H1 (cell line): ENCODE results near the gene ZYG11B. TPM values are rescaled to one million over a fixed set of nuclear protein-coding genes. Genes with fewer than 3 reads are reported as not detected.

Experiments
- CTCF ChIA-PET: fragments of 300-600 bp; sonication (Branson Sonifier 250); formaldehyde crosslinking; loops from one replicate; lab custom pipeline; 2021; ENCODE audit not compliant: partially characterized antibody; lab: Charles Lee
- POLR2A ChIA-PET: fragments of 300-600 bp; sonication (Branson Sonifier 250); formaldehyde crosslinking; loops from one replicate; lab custom pipeline; 2021; ENCODE audit warnings: inconsistent platforms; ENCODE audit not compliant: partially characterized antibody; lab: Charles Lee
- DNase-seq, 2 experiments: peaks; one replicate each; pipeline versions ENCODE4 v3.0.0 to v3.0.0-alpha.2; 2010 to 2022; ENCODE audit warnings: low spot score in 2 of 2, low read depth in 1 of 2, mixed read lengths in 1 of 2
- FAIRE-seq: peaks from 2 replicates; lab custom pipeline; 2011; peaks lifted over from hg19 to GRCh38; lab: Jason Lieb, UNC
- H2AFZ ChIP-seq: 2 replicates; pipeline ENCODE4 v1.8.1; 2012; ENCODE audit warnings: low read length, inconsistent platforms
- H2AK5ac ChIP-seq: 2 replicates; pipeline ENCODE4 v1.6.1; 2013; ENCODE audit warnings: low read depth, low read length
- H2BK120ac ChIP-seq: replicated peaks from 2 replicates; pipeline ENCODE3; 2013; ENCODE audit warnings: low read depth, low read length, inconsistent platforms
- H2BK12ac ChIP-seq: 2 replicates; pipeline ENCODE4 v1.6.1; 2013; ENCODE audit warnings: low read depth, low read length
- H2BK15ac ChIP-seq: 2 replicates; pipeline ENCODE4 v1.6.1; 2013; ENCODE audit warnings: low read length
- H2BK20ac ChIP-seq: 2 replicates; pipeline ENCODE4 v1.6.1; 2013; ENCODE audit warnings: low read length
- H2BK5ac ChIP-seq: 2 replicates; pipeline ENCODE4 v1.6.1; 2013; ENCODE audit warnings: low read depth, low read length
- H3K14ac ChIP-seq: 2 replicates; pipeline ENCODE4 v1.6.1; 2013; ENCODE audit warnings: inconsistent platforms; ENCODE audit not compliant: insufficient read length
- H3K18ac ChIP-seq: 2 replicates; pipeline ENCODE4 v1.6.1; 2013; ENCODE audit warnings: low read length; ENCODE audit errors: extremely low read depth
- H3K23ac ChIP-seq: 2 replicates; pipeline ENCODE4 v1.6.1; 2013; ENCODE audit warnings: inconsistent platforms; ENCODE audit not compliant: insufficient read length
- H3K23me2 ChIP-seq: 2 replicates; pipeline ENCODE4 v1.6.1; 2013; ENCODE audit warnings: low read depth, low read length
- H3K27ac ChIP-seq: 2 replicates; pipeline ENCODE4 v1.6.1; 2011; ENCODE audit warnings: low read depth, low read length, inconsistent platforms
- H3K27me3 ChIP-seq, 4 experiments: replicated peaks in 1 of 4; 1 replicate in 1 of 4; 2 replicates in 3 of 4; pipeline versions ENCODE4 v1.6.1 to v1.8.1; 2011 to 2013; ENCODE audit warnings: low read length in 3 of 4, mild to moderate bottlenecking in 3 of 4, inconsistent platforms in 2 of 4, mixed read lengths in 2 of 4, moderate library complexity in 1 of 4; ENCODE audit not compliant: control insufficient read depth in 3 of 4, insufficient read depth in 3 of 4; ENCODE audit errors: extremely low read depth in 1 of 4
- H3K36me3 ChIP-seq, 4 experiments: 2 replicates each; pipeline versions ENCODE4 v1.6.1 to v1.8.1; 2011 to 2013; ENCODE audit warnings: mild to moderate bottlenecking in 4 of 4, low read length in 3 of 4, moderate library complexity in 2 of 4, control low read depth in 1 of 4, inconsistent platforms in 1 of 4; ENCODE audit not compliant: insufficient read depth in 4 of 4, control insufficient read depth in 2 of 4
- H3K4ac ChIP-seq: replicated peaks from 2 replicates; pipeline ENCODE3; 2013; ENCODE audit warnings: low read length, low read depth, mixed read lengths, inconsistent platforms; ENCODE audit not compliant: insufficient read length
- H3K4me1 ChIP-seq, 4 experiments: replicated peaks in 1 of 4; 1 replicate in 1 of 4; 2 replicates in 3 of 4; pipeline versions ENCODE4 v1.6.1 to v1.8.1; 2011 to 2013; ENCODE audit warnings: low read length in 3 of 4, inconsistent platforms in 2 of 4, mixed read lengths in 1 of 4; ENCODE audit not compliant: insufficient read depth in 4 of 4, control insufficient read depth in 3 of 4
- H3K4me2 ChIP-seq, 2 experiments: 2 replicates each; pipeline versions ENCODE4 v1.6.1 to v1.8.1; 2011 to 2013; ENCODE audit warnings: low read depth in 2 of 2, low read length in 2 of 2, control low read depth in 1 of 2, inconsistent platforms in 1 of 2, mild to moderate bottlenecking in 1 of 2; ENCODE audit not compliant: insufficient read depth in 1 of 2
- H3K4me3 ChIP-seq, 4 experiments: fragments of 200-600, 300-600 bp in 1 of 4; sonication (generic), shearing (Covaris generic), sonication (Bioruptor Twin) in 1 of 4; 2 replicates each; pipeline versions ENCODE4 v1.5.1 to v1.8.1; 2011 to 2016; ENCODE audit warnings: low read length in 4 of 4, low read depth in 3 of 4, control low read depth in 2 of 4, inconsistent platforms in 2 of 4, mild to moderate bottlenecking in 2 of 4, mixed read lengths in 1 of 4, moderate library complexity in 1 of 4; ENCODE audit not compliant: insufficient read depth in 2 of 4; ENCODE audit errors: extremely low read depth in 1 of 4
- H3K56ac ChIP-seq: replicated peaks from 2 replicates; pipeline ENCODE3; 2013; ENCODE audit warnings: low read depth, mild to moderate bottlenecking, mixed read lengths, low read length, inconsistent platforms; ENCODE audit not compliant: insufficient read length
- H3K79me1 ChIP-seq: 2 replicates; pipeline ENCODE4 v1.6.1; 2013; ENCODE audit warnings: low read depth, low read length, control low read depth
- H3K79me2 ChIP-seq, 2 experiments: 2 replicates each; pipeline versions ENCODE4 v1.6.1 to v1.8.1; 2012 to 2013; ENCODE audit warnings: low read length in 2 of 2, mild to moderate bottlenecking in 2 of 2, inconsistent platforms in 1 of 2; ENCODE audit not compliant: insufficient read depth in 2 of 2, control insufficient read depth in 1 of 2
- H3K9ac ChIP-seq, 4 experiments: replicated peaks in 1 of 4; 1 replicate in 1 of 4; 2 replicates in 3 of 4; pipeline versions ENCODE4 v1.6.1 to v1.8.1; 2011 to 2013; ENCODE audit warnings: low read depth in 3 of 4, low read length in 3 of 4, control low read depth in 2 of 4, mild to moderate bottlenecking in 2 of 4, moderate library complexity in 2 of 4, inconsistent platforms in 1 of 4; ENCODE audit errors: extremely low read depth in 1 of 4
- H3K9me3 ChIP-seq, 2 experiments: 2 replicates each; pipeline versions ENCODE4 v1.6.1 to v1.8.1; 2012 to 2013; ENCODE audit warnings: mild to moderate bottlenecking in 2 of 2, moderate library complexity in 2 of 2, control low read depth in 1 of 2, inconsistent platforms in 1 of 2, low read depth in 1 of 2, low read length in 1 of 2, mixed read lengths in 1 of 2; ENCODE audit not compliant: insufficient read depth in 2 of 2
- H4K20me1 ChIP-seq, 2 experiments: replicated peaks in 1 of 2; 2 replicates each; pipeline versions ENCODE3 to v1.8.1; 2011 to 2013; ENCODE audit warnings: inconsistent platforms in 2 of 2, low read length in 2 of 2, mild to moderate bottlenecking in 1 of 2; ENCODE audit not compliant: insufficient read depth in 2 of 2, control insufficient read depth in 1 of 2
- H4K5ac ChIP-seq: 2 replicates; pipeline ENCODE4 v1.6.1; 2013; ENCODE audit warnings: low read length, low read depth, mixed read lengths, inconsistent platforms; ENCODE audit not compliant: insufficient read length
- H4K8ac ChIP-seq: 2 replicates; pipeline ENCODE4 v1.8.0; 2013; ENCODE audit warnings: mild to moderate bottlenecking, moderate library complexity, low read length, inconsistent platforms; ENCODE audit not compliant: insufficient read depth; ENCODE audit errors: extremely low read depth
- H4K91ac ChIP-seq: replicated peaks from 2 replicates; pipeline ENCODE3; 2013; ENCODE audit warnings: low read length, mixed read lengths, inconsistent platforms; ENCODE audit not compliant: insufficient read length
- KDM5A ChIP-seq: fragments of 200-600 bp; IDR thresholded peaks from 2 replicates; pipeline ENCODE4 v1.7.1; 2012; ENCODE audit warnings: mild to moderate bottlenecking, low read length, inconsistent platforms, mixed read lengths
- POLR2AphosphoS5 ChIP-seq: IDR thresholded peaks from 2 replicates; pipeline ENCODE4 v1.6.1; 2011; ENCODE audit warnings: low read depth, low read length
- WGBS, 2 experiments: shearing (Covaris generic) in 1 of 2; methylation state at CpG; one replicate each; pipeline versions ENCODE4 v1.1.6 to v1.1.7; 2013 to 2015; ENCODE audit warnings: low lambda C conversion rate in 2 of 2, mixed read lengths in 2 of 2, inconsistent platforms in 1 of 2, low coverage in 1 of 2, missing lambda C conversion rate in 1 of 2; ENCODE audit not compliant: insufficient replicate concordance in 2 of 2, insufficient coverage in 1 of 2, insufficient read length in 1 of 2; ENCODE audit errors: extremely low coverage in 1 of 2, missing lambda C conversion rate in 1 of 2; 5-methylcytosine and 5-hydroxymethylcytosine counted together
- polyA plus RNA-seq, 7 experiments: library from polyadenylated mRNA; depleted of rRNA in 3 of 7; stranded (reverse) in 5 of 7; unstranded in 2 of 7; fragments of >200 nt in 5 of 7; fragments of 200-250 nt in 2 of 7; gene quantifications; 1 replicate in 5 of 7; 2 replicates in 1 of 7; 4 replicates in 1 of 7; pipeline versions ENCODE4 v1.2.1 to v1.2.3, GENCODE V29; 2011 to 2013; ENCODE audit warnings: missing spikeins in 2 of 7, mixed read lengths in 2 of 7
- total RNA-seq: library from RNA; stranded (reverse); fragmentation: NEBNext Ultra II Directional; extraction: Animal tissue kit (Norgen Biotek cat#: 25700); gene quantifications from 2 replicates; pipeline ENCODE4 v1.2.1, GENCODE V29; 2021
- TF ChIP-seq, protein P1 (sequence below): IDR thresholded peaks from 2 replicates; pipeline ENCODE4 v1.6.1; 2012; ENCODE audit warnings: inconsistent platforms

The ZYG11B gene
- total and polyA plus RNA-seq, 2 of the 8 experiments (the other 6 are each of a cell fraction or from before 2014, with no cell fraction given), result 4.4 to 20.9 TPM

DNA sequence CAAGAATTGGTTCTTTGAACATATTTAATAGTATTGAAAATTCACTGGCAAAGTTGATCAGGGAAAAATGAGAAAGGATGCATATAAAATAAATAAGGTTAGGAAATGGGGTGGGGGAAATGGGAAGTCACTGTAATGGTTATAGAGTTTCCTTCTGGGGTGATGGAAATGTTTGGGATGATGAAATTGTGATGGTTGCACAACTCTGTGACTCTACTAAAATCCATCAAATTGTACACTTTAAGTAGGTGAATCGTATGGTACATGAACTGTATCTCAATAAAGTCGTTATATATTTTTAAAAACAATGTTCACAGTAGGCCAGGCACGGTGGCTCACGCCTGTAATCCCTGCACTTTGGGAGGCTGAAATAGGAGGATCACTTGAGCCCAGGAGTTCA, 59.9 kb downstream of the ZYG11B start:
- Histone ChIP-seq H2BK120ac (no peak overlapping the region), H3K14ac (no peak overlapping the region), H3K4ac (no peak overlapping the region), H3K23me2 (no peaks in the 10 kb centered on the region), H3K56ac (no peak overlapping the region), H2BK12ac (no peak overlapping the region), H4K8ac (no peak overlapping the region), H3K4me2 (no peak overlapping the region), H3K27me3 (no peaks in the 10 kb centered on the region), H2BK20ac (no peak overlapping the region), H3K18ac (no peak overlapping the region), H2BK15ac (no peak overlapping the region), H3K27ac (no peak overlapping the region), H3K36me3 (peaks cover 0 to 13% (median 5%) of the 10 kb centered on the region in 4 experiments; a peak in 5 of 8 replicates), H4K20me1 (peaks cover 0 to 1% of the 10 kb centered on the region in 2 experiments), H4K5ac (no peak overlapping the region), H2AFZ (no peak overlapping the region), H3K9ac (no peak overlapping the region), H3K79me2 (no peaks in the 10 kb centered on the region), H3K79me1 (no peaks in the 10 kb centered on the region), H3K9me3 (no peaks in the 10 kb centered on the region), H3K4me1 (no peaks in the 10 kb centered on the region), H4K91ac (no peak overlapping the region)
- ChIA-PET CTCF (no interaction called here), POLR2A (no interaction called here)
- FAIRE-seq (no peak), DNase-seq (no peak)
- 89% methylated on average over 4 of the region's 4 CpGs; no CpG with 5 or more reads in 1 of the 2 experiments for WGBS, 2 experiments
- TF ChIP-seq KDM5A (no peak), POLR2AphosphoS5 (no peak)
- TF ChIP-seq, protein P1, sequence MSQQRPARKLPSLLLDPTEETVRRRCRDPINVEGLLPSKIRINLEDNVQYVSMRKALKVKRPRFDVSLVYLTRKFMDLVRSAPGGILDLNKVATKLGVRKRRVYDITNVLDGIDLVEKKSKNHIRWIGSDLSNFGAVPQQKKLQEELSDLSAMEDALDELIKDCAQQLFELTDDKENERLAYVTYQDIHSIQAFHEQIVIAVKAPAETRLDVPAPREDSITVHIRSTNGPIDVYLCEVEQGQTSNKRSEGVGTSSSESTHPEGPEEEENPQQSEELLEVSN, result no peak
- TF ChIP-seq, all 59 proteins: peak for 0
- no peak overlapping the region for H2AK5ac ChIP-seq
- H2BK5ac ChIP-seq, result no peak overlapping the region
- no peak overlapping the region for H3K4me3 ChIP-seq
- H3K23ac ChIP-seq, result no peak overlapping the region
